Heart right ventricle (tissue), 16 donors: ENCODE measurements around the gene ADGRA1. TPM values are rescaled to one million over a fixed set of nuclear protein-coding genes. Genes with fewer than 3 reads are reported as not detected.

Source experiments
- ATAC-seq, 8 donors: fragments of 200-7000 bp; cut with Tn5 transposase; one replicate each; pipeline ENCODE4 v1.9.1; 2020; ENCODE audit warnings: mild to moderate bottlenecking in 8 of 8, moderate library complexity in 8 of 8, moderate number of reproducible peaks in 1 of 8
- DNase-seq, 2 donors: peaks; one replicate each; pipeline ENCODE4 v3.0.0-alpha.2; 2020
- H3K27ac ChIP-seq, 10 donors: fragments of 200-600 bp; sonication (generic) in 2 of 10; one replicate each; pipeline versions ENCODE4 v1.5.0 to v1.8.0; 2020 to 2022; ENCODE audit warnings: mild to moderate bottlenecking in 3 of 10
- H3K27me3 ChIP-seq, 7 donors: fragments of 200-600 bp; one replicate each; pipeline ENCODE4 v1.8.0; 2021 to 2022; ENCODE audit warnings: mild to moderate bottlenecking in 2 of 7
- H3K36me3 ChIP-seq, 9 donors: fragments of 200-600 bp; sonication (generic) in 1 of 9; one replicate each; pipeline versions ENCODE4 v1.5.0 to v1.8.0; 2020 to 2022; ENCODE audit warnings: mild to moderate bottlenecking in 2 of 9
- H3K4me1 ChIP-seq, 9 donors: fragments of 200-600 bp; sonication (generic) in 1 of 9; one replicate each; pipeline versions ENCODE4 v1.5.0 to v1.8.0; 2020 to 2022; ENCODE audit warnings: mild to moderate bottlenecking in 4 of 9
- H3K4me3 ChIP-seq, 10 donors: fragments of 200-600 bp; sonication (generic) in 2 of 10; one replicate each; pipeline versions ENCODE4 v1.5.0 to v1.8.0; 2020 to 2022; ENCODE audit warnings: mild to moderate bottlenecking in 7 of 10, moderate library complexity in 2 of 10
- H3K9me3 ChIP-seq, 11 donors: fragments of 200-600 bp in 10 of 11; sonication (generic) in 2 of 11; one replicate each; pipeline versions ENCODE4 v1.5.0 to v1.8.0; 2013 to 2022; ENCODE audit warnings: mild to moderate bottlenecking in 2 of 11, control low read depth in 1 of 11, moderate library complexity in 1 of 11
- WGBS, 2 donors: extraction: QIAGEN DNeasy Blood & Tissue Kit; methylation state at CpG; one replicate each; pipeline ENCODE4 v1.1.7; 2013; ENCODE audit warnings: inconsistent platforms in 1 of 2; 5-methylcytosine and 5-hydroxymethylcytosine counted together
- intact Hi-C, 10 donors: fragments of 100-400 bp; cut with DNase I; formaldehyde crosslinking; loops; one replicate each; pipeline versions ENCODE4 v1.11.1 to v1.14.2; 2022
- polyA plus RNA-seq, 2 donors: library from polyadenylated mRNA; stranded (reverse); fragments of 200-250 nt; gene quantifications; one replicate each; pipeline ENCODE4 v1.2.3, GENCODE V29; 2013
- total RNA-seq, 10 donors: library from RNA; stranded (reverse); fragmentation: NEBNext Ultra II Directional in 3 of 10; extraction: Animal tissue kit (Norgen Biotek cat#: 25700) in 3 of 10; gene quantifications; one replicate each; pipeline versions ENCODE4 v1.2.1 to v1.2.4, GENCODE V29; 2021 to 2023
- TF ChIP-seq, protein P1 (sequence below), 9 donors: fragments of 200-600 bp; sonication (generic) in 2 of 9; IDR thresholded peaks; one replicate each; pipeline versions ENCODE4 v1.5.0 to v1.8.0; 2021 to 2022; ENCODE audit warnings: antibody characterized with exemption in 9 of 9, mild to moderate bottlenecking in 5 of 9, moderate library complexity in 1 of 9
- donor health status: Arrhythmogenic right ventricular cardiomyopathy.
- donor health status: ischemic (EF 13 %, LVEDD 7.1; RV severe dilation, severe dysfunction).
- donor health status: healthy with polysubstance abuse.
- donor health status: DM: no; HTN: yes; CAD: no.
- donor health status: DM: no; HTN: no; CAD: no.
- donor health status: ischemic (EF 25% LVEDD 6.9; RV normal size, moderate dysfunction).
- donor health status: ischemic (EF 25% LVEDD 5.7; RV mildly dilated, moderate dysfunction).
- donor health status: healthy.
- donor health status: DM: yes; HTN: yes; CAD: no.
- donor health status: Ischemic cardiomyopathy.
- donor health status: ischemic (EF 35%, LVEDD 5.7; RV mildly dilated, moderate dysfunction).
- donor health status: nonischemic (EF 11% LVEDD 7.7; RV severe dilation, severe dysfunction).
- donor health status: DM: yes; HTN: yes; CAD: no.
- donor health status: PGD.
- donor health status: ischemic (EF 29% LVEDD 5.4; RV normal size, mild dysfunction).
- donor health status: nonischemic (EF 23%, LVEDD 6.1; RV moderate dilation, normal function).

Gene ADGRA1
- total and polyA plus RNA-seq, 12 donors, result under 0.01 to 0.21 (median 0.11) TPM; not detected in 6

GRCh38 chr10:133094286-133094685 lies 6.6 kb downstream of the ADGRA1 start:
- Histone ChIP-seq H3K27me3 (peaks cover 9 to 71% (median 60%) of the 10 kb centered on the region in 7 donors), H3K27ac (no peak overlapping the region), H3K36me3 (no peaks in the 10 kb centered on the region), H3K9me3 (no peaks in the 10 kb centered on the region), H3K4me3 (no peak overlapping the region), H3K4me1 (no peaks in the 10 kb centered on the region)
- WGBS, 2 donors, result 80 to 84% methylated on average over 22 of the region's 22 CpGs
- ATAC-seq (no peak), DNase-seq (no peak)
- intact Hi-C loops, result no loop called here
- TF ChIP-seq, protein P1, sequence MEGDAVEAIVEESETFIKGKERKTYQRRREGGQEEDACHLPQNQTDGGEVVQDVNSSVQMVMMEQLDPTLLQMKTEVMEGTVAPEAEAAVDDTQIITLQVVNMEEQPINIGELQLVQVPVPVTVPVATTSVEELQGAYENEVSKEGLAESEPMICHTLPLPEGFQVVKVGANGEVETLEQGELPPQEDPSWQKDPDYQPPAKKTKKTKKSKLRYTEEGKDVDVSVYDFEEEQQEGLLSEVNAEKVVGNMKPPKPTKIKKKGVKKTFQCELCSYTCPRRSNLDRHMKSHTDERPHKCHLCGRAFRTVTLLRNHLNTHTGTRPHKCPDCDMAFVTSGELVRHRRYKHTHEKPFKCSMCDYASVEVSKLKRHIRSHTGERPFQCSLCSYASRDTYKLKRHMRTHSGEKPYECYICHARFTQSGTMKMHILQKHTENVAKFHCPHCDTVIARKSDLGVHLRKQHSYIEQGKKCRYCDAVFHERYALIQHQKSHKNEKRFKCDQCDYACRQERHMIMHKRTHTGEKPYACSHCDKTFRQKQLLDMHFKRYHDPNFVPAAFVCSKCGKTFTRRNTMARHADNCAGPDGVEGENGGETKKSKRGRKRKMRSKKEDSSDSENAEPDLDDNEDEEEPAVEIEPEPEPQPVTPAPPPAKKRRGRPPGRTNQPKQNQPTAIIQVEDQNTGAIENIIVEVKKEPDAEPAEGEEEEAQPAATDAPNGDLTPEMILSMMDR (IDR thresholded peaks at IDR 0.05), result no peak

DNA sequence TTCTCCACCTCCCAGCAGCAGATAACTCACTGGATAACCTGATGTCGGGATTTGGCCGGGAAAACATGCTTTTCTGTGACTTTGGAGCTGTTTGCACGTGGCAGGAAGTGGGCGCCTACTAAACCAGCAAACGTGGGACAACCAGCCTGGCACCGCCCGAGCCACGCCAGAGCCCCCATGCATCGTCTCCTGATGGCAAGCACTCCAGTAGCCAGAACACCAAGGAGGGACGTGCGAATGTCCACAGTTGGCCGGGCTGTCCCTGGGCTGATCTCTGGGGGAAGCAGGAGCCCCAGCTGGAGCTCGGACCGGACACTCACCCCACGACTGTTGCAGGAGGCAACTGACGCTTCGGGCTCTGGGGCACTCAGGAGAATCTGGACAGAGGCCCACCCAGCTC lies 7.1 kb downstream of the ADGRA1 start:
- peaks cover 4 to 71% (median 60%) of the 10 kb centered on the region in 7 donors for H3K27me3 ChIP-seq
- intact Hi-C loops, result no loop called here
- H3K4me3 ChIP-seq, result no peak overlapping the region
- H3K36me3 ChIP-seq, result no peaks in the 10 kb centered on the region
- DNase-seq, result no peak
- TF ChIP-seq, protein P1 (IDR thresholded peaks at IDR 0.05), result no peak
- WGBS, 2 donors, result 81 to 85% methylated on average over 17 of the region's 17 CpGs
- H3K4me1 ChIP-seq, result no peaks in the 10 kb centered on the region
- ATAC-seq, result no peak
- no peak overlapping the region for H3K27ac ChIP-seq
- no peaks in the 10 kb centered on the region for H3K9me3 ChIP-seq

DNA sequence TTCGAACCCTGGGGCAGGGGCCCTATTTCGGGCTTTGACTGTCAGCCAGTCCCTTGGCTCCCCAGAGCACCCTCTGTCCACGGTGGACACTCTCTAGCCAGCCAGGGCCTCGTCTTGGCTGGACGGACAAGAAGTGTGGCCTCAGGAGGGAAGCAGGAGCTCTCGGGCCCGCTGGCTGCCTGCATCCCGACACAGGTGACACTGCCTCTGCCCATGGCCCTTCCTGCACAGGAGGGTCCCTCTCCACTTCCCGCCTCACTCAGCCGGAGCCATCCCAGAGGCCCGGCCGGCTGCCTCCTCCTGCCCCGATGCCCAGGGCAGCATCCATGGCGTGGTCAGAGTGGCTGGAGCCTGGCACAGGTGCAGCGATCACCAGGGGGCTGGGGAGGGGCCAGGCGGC lies 7.9 kb downstream of the ADGRA1 start:
- peaks cover 0 to 71% (median 60%) of the 10 kb centered on the region in 7 donors for H3K27me3 ChIP-seq
- peaks cover 0 to under 1% (median 0%) of the 10 kb centered on the region in 9 donors for H3K4me1 ChIP-seq
- intact Hi-C loops, result no loop called here
- no peaks in the 10 kb centered on the region for H3K36me3 ChIP-seq
- no peak for ATAC-seq
- H3K27ac ChIP-seq, result no peak overlapping the region
- H3K9me3 ChIP-seq, result no peaks in the 10 kb centered on the region
- TF ChIP-seq, protein P1 (IDR thresholded peaks at IDR 0.05), result no peak
- DNase-seq, result no peak
- no peak overlapping the region for H3K4me3 ChIP-seq
- WGBS, 2 donors, result 80 to 87% methylated on average over 16 of the region's 16 CpGs

DNA sequence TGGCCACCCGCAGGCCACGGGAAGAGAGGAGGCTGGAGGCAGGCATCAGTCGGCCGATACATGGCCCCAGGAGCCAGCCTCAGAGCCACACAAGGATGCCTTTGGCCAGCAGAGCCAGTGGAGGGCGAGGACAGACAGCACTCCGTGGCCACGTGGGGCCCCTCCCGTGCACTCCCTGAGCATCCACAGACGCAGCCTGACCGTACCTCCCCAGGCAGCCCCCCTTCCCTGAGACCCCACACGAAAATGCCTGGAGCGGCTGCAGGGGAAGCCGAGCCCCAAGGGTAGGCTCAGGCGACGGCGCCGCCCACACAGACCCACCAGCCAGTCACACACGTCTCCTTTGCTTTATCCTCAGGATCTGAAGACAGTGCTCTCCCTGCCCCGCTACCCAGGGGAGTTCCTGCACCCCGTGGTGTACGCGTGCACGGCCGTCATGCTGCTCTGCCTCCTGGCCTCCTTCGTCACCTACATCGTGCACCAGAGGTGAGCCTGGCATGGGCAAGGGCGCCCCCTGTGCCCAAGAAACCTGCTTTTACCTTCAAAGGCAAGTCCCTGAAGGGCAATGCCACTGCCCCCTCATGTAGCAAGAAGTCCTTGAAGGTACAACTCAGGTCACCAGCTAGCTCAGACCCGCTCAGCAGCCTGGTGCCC lies 9.0 kb downstream of the ADGRA1 start:
- peaks cover 0 to 6% (median 0%) of the 10 kb centered on the region in 9 donors for H3K4me1 ChIP-seq
- DNase-seq (no peak), ATAC-seq (no peak)
- peaks cover 0 to 71% (median 66%) of the 10 kb centered on the region in 7 donors for H3K27me3 ChIP-seq
- H3K9me3 ChIP-seq, result no peaks in the 10 kb centered on the region
- H3K36me3 ChIP-seq, result no peaks in the 10 kb centered on the region
- WGBS, 2 donors, result 43 to 48% methylated on average over 28 of the region's 28 CpGs
- H3K27ac ChIP-seq, result no peak overlapping the region
- intact Hi-C loops, result no loop called here
- H3K4me3 ChIP-seq, result no peak overlapping the region
- TF ChIP-seq, protein P1 (IDR thresholded peaks at IDR 0.05), result no peak
